ENCODE data around the gene AGXT2.

AGXT2 gene

GRCh38 chr5:35089334-35090314 lies 41.9 kb upstream of the AGXT2 start:
- peak; percentile 49 for DNase-seq (ENCODE audit: low spot score)
- peak; percentile 54 for TF ChIP-seq CTCF (IDR thresholded peaks at IDR 0.05; ENCODE audit: extremely low read depth, missing control alignments)

- DNase-seq (ENCODE audit: low spot score), result no peak
- TF ChIP-seq CTCF (IDR thresholded peaks at IDR 0.05; ENCODE audit: extremely low read depth, missing control alignments), result no peak
Measured at GRCh38 chr5:35087991-35088390, 40.2 kb upstream of the AGXT2 start.

GRCh38 chr5:35083150-35083549 lies 35.4 kb upstream of the AGXT2 start:
- DNase-seq (ENCODE audit: low spot score), result no peak
- no peak for TF ChIP-seq CTCF (IDR thresholded peaks at IDR 0.05; ENCODE audit: extremely low read depth, missing control alignments)

- no peak for TF ChIP-seq CTCF (IDR thresholded peaks at IDR 0.05; ENCODE audit: extremely low read depth, missing control alignments)
- no peak for DNase-seq (ENCODE audit: low spot score)
Measured at GRCh38 chr5:35082530-35082929, 34.8 kb upstream of the AGXT2 start.

- no peak for TF ChIP-seq CTCF (IDR thresholded peaks at IDR 0.05; ENCODE audit: extremely low read depth, missing control alignments)
- DNase-seq (ENCODE audit: low spot score), result no peak
Measured at GRCh38 chr5:35081134-35081533, 33.4 kb upstream of the AGXT2 start.

GRCh38 chr5:35073160-35073559 lies 25.4 kb upstream of the AGXT2 start:
- DNase-seq (ENCODE audit: low spot score), result no peak
- TF ChIP-seq CTCF (IDR thresholded peaks at IDR 0.05; ENCODE audit: extremely low read depth, missing control alignments), result no peak

GRCh38 chr5:35069188-35069587 lies 21.4 kb upstream of the AGXT2 start:
- no peak for DNase-seq (ENCODE audit: low spot score)
- no peak for TF ChIP-seq CTCF (IDR thresholded peaks at IDR 0.05; ENCODE audit: extremely low read depth, missing control alignments)
